NCI-H2171 treated with DMSO at 0.1 percent for 48 hours (cell line): ENCODE data around the gene SZRD1.
A peak's percentile ranks its signal among the peaks of the same experiment; 100 is the strongest.

Experiments
- DNase-seq: peaks from one replicate; lab custom pipeline; 2025; lab: John Stamatoyannopoulos, UW

Gene SZRD1

DNA sequence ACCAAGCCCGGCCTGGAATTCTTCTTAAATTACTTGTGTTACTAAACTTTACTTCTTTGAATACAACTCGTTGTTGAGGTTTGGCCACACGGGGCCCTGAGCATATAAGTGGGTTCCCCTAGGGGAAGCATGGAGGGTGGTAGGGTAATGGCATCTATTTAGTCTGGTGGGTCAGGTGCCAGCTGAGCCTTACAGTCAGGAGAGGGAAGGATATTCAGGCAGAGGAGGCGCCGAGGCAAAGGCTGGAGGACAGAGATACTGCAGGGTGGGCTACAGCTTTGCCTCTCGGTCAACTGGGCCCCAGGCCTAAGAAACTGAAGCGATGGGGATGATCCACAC, 73.1 kb downstream of the SZRD1 start:
- DNase-seq: no peak

DNA sequence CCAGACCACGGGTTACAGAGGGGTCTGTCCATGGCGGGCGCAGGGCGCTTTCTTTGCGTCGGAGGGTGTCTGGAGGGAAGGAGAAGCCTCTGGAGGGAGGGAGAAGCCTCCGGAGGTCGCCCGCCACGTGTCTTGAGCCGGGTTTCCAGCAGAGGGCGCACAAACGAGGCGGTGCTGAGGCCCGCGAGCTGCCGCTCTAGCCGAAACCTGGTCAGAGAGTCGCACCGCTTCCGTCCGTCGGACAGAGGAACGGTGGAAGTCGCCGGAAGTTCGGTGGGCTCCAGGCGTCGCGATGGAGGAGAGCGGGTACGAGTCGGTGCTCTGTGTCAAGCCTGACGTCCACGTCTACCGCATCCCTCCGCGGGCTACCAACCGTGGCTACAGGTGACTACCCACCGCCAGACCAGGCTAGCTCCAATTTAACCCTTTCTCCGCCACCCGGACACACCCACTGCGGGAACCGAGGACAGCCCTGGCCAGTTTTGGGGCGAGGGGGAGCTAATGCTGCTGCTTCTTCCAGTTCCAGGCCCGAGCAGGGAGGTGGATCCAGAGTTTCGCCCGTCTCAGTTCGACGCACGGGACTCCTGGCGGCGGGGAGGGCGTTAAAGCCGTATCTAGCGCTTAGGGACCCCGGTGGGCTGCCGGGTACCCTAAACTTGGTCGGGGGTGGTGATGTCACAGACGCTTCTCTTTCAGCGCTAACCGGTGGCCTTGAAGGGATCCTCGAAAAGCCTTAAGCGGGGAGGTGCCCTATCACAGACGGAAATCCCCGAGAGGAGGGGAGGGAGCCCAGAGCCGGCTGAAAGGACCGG, 73.6 kb downstream of the SZRD1 start, which contains the start of gene NECAP2:
Gene NECAP2 (plus strand): TSS at position 255 of the 812 bp plus-strand sequence. CDS start 38 bp downstream, at position 293.
- peak; percentile 94 for DNase-seq

- no peak for DNase-seq
Measured at GRCh38 chr1:16441282-16441665, 74.2 kb downstream of the SZRD1 start.

GRCh38 chr1:16442265-16442664, 75.2 kb downstream of the SZRD1 start:
- no peak for DNase-seq

- DNase-seq: no peak
Measured at GRCh38 chr1:16442941-16443340, 75.9 kb downstream of the SZRD1 start.

GRCh38 chr1:16443975-16444770, 77.1 kb downstream of the SZRD1 start:
- no peak for DNase-seq

DNA sequence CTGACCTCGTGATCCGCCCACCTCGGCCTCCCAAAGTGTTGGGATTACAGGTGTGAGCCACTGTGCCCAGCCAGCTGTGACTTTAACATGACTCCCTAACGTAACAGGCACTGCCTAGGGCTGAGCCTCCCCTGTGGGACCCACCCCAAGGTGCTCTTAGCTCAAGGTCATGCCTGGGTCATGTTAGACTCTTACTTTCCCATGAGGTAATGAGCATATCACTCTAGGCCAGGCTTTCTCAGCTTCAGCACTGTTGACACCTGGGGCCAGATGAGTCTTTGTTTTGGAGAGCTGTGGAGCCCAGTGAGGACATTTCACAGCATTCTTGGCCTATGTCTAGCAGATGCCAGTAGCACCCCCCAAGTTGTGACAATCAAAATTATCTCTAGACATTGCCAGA, 78.0 kb downstream of the SZRD1 start:
- DNase-seq: no peak

DNA sequence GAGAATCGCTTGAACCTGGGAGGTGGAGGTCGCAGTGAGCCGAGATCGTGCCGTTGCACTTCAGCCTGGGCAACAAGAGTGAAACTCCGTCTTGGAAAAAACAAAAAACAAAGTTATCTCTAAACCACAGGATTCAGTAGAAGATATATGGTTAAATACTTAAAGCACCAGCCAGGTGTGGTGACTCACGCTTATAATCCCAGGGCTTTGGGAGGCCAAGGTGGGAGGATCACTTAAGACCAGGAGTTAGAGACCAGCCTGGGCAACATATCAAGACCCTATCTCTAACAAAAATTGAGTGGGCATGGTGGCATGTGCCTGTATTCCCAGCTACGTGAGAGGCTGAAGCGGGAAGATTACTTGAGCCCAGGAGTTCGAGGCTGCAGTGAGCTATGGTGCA, 79.1 kb downstream of the SZRD1 start:
- no peak for DNase-seq

GRCh38 chr1:16447641-16448040, 80.6 kb downstream of the SZRD1 start:
- no peak for DNase-seq
